Skeletal muscle tissue (tissue), 4 donors: ENCODE measurements around the gene GSPT2. TPM values are rescaled to one million over a fixed set of nuclear protein-coding genes. Genes with fewer than 3 reads are reported as not detected.
"Not testable (repeated sequence)": the region's sequence is repeated elsewhere in the genome, so short reads cannot be mapped to it uniquely, and the experiment has no call there.

Experiments used
- H3K27ac ChIP-seq: one replicate; pipeline ENCODE4 v1.7.0; 2013; ENCODE audit warnings: mild to moderate bottlenecking, low read depth, low read length, inconsistent platforms
- H3K27me3 ChIP-seq, 3 donors: one replicate each; pipeline ENCODE4 v1.7.0; 2013; ENCODE audit warnings: low read length in 3 of 3; ENCODE audit not compliant: control insufficient read depth in 3 of 3, insufficient read depth in 3 of 3
- H3K36me3 ChIP-seq, 3 donors: one replicate each; pipeline ENCODE4 v1.7.0; 2013; ENCODE audit warnings: low read length in 3 of 3; ENCODE audit not compliant: control insufficient read depth in 3 of 3, insufficient read depth in 3 of 3
- H3K4me1 ChIP-seq, 3 donors: one replicate each; pipeline ENCODE4 v1.7.0; 2013; ENCODE audit warnings: low read length in 3 of 3, mild to moderate bottlenecking in 3 of 3; ENCODE audit not compliant: control insufficient read depth in 3 of 3, insufficient read depth in 3 of 3
- H3K4me3 ChIP-seq, 3 donors: one replicate each; pipeline ENCODE4 v1.7.0; 2013; ENCODE audit warnings: low read length in 3 of 3
- H3K9ac ChIP-seq, 3 donors: one replicate each; pipeline ENCODE4 v1.7.0; 2013; ENCODE audit warnings: low read length in 3 of 3, mild to moderate bottlenecking in 3 of 3, moderate library complexity in 2 of 3, low read depth in 1 of 3
- H3K9me3 ChIP-seq, 3 donors: one replicate each; pipeline ENCODE4 v1.7.0; 2013; ENCODE audit warnings: low read length in 3 of 3; ENCODE audit not compliant: control insufficient read depth in 3 of 3
- total RNA-seq: library from RNA; depleted of rRNA; stranded (reverse); fragments of >200 nt; gene quantifications from one replicate; pipeline ENCODE4 v1.2.3, GENCODE V29; 2014
- donor health status: Osteomylitis.

GSPT2 gene
- total RNA-seq, result 5.2 TPM

DNA sequence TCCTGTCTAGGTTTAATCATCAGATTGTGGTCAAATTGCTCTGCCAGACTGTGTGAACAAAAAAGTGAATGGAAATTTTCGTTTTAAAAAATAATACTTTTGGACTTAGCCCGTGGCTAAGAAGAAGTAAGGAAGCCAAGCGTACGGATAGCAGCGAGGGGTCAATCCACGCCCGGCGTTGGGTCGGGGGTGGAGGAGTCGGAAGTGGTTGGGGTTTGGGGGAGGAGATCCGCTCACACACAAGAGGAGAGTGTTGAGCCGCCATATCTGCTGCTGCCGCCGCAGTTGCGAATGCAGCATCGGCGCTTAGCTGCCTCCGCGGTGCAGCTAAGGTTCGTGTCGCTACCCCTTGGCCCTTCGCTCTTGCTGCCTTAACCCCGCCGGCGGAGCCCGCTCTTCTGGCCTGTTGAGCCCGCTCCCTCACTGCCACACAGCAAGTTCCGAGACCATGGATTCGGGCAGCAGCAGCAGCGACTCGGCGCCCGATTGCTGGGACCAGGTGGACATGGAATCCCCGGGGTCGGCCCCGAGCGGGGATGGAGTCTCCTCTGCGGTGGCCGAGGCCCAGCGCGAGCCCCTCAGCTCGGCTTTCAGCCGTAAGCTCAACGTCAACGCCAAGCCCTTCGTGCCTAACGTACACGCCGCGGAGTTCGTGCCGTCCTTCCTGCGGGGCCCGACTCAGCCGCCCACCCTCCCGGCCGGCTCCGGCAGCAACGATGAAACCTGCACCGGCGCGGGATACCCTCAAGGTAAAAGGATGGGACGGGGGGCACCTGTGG is at the start of gene GSPT2:
GSPT2 (plus strand) TSS at position 264 of the 779 bp plus-strand sequence; CDS start at position 449, 185 bp downstream.
- peaks cover 0 to 5% (median 0%) of the 10 kb centered on the region in 3 donors for H3K27me3 ChIP-seq
- no peaks in the 10 kb centered on the region for H3K9me3 ChIP-seq
- H3K36me3 ChIP-seq, result peaks cover 0 to 3% (median 0%) of the 10 kb centered on the region in 3 donors
- peak within 1 kb of the TSS; percentile 71 to 87 (median 72) for H3K9ac ChIP-seq
- peak within 1 kb of the TSS; percentile 27 for H3K27ac ChIP-seq
- peaks cover 0 to 4% (median 0%) of the 10 kb centered on the region in 3 donors for H3K4me1 ChIP-seq
- peak within 1 kb of the TSS; percentile 75 to 87 (median 81) for H3K4me3 ChIP-seq

DNA sequence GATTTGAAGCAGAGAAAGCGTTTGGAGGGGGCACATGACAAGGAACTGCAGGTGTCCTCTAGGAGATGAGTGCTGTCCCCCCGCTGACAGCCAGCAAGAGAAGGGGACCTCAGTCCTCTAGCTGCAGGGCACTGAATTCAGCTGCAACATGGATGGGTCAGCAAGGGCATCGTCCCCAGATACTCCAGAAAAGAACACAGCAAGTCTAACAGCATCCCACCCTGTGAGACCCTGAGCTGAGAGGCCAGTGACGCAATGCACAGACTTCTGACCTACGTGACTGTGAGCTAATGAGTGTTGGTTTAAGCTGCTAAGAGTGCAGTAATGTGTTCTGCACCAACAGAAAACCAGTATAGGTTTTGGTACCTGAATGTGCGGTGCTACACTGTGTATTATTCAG is 49.0 kb upstream of the GSPT2 start:
- H3K9ac ChIP-seq, result no peak overlapping the region
- no peaks in the 10 kb centered on the region for H3K9me3 ChIP-seq
- no peak overlapping the region for H3K27ac ChIP-seq
- H3K27me3 ChIP-seq, result peaks cover 0 to 9% (median 4%) of the 10 kb centered on the region in 3 donors
- H3K4me1 ChIP-seq, result no peaks in the 10 kb centered on the region
- no peaks in the 10 kb centered on the region for H3K36me3 ChIP-seq
- no peak overlapping the region for H3K4me3 ChIP-seq

DNA sequence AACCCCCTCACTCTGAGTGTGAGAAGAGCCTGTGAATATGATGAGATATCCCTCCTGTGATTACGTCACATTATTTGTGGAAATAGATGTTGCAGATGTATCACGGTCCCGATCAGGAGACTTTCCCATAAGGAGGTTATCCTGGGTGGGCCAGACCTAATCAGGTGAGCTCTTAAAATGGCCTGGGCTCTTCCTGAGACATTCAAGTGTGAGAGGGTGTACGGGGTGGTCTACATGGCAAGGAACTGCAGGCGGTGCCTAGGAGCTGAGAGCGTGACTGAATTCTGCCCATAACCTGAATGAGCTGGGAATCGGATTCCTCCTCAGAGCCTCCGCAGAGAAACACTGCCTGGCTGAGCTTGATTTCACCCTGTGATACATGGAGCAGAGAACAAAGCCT is 45.8 kb upstream of the GSPT2 start:
- Histone ChIP-seq H3K36me3 (no peaks in the 10 kb centered on the region), H3K9me3 (no peaks in the 10 kb centered on the region), H3K27me3 (peaks cover 0 to 14% (median 4%) of the 10 kb centered on the region in 3 donors), H3K27ac (no peak overlapping the region), H3K9ac (no peak overlapping the region), H3K4me3 (no peak overlapping the region), H3K4me1 (no peaks in the 10 kb centered on the region)

DNA sequence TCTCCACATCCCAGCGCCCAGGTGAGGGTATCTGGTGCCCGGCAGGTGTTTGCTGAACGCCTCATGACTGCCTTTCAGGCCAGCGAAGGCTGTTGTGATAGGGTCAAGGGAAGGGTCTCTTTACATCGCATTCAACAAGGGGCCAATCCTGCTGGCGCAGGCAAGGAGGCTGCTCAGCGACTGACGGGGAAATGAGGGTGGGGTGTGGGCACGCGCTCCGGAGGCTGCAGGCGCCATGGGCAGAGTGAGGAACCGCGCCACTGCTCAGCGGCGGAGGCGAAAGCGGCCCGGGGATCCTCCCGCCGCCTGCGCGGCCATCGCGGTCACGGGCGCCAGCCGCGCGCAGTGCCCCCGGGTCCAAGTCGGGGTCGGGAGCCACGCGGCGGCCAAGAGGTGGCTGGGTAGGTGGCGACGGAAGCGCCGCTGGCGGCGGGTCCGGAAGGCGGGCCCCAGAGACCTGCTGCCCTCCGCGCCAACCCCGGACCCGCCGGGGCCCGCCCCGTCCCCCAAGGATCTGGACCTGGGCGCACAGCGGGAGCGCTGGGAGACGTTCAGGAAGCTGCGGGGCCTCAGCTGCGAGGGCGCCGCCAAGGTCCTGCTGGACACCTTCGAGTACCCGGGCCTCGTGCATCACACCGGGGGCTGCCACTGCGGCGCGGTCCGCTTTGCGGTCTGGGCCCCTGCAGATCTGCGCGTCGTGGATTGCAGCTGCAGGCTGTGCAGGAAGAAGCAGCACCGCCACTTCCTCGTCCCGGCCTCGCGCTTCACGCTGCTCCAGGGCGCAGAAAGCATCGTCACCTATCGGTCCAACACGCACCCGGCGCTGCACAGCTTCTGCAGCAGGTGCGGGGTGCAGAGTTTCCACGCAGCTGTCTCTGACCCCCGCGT is 32.7 kb upstream of the GSPT2 start, which contains the start of gene CENPVL1:
CENPVL1 (plus strand) TSS at position 236 of the 888 bp plus-strand sequence; CDS start at position 236, 0 bp downstream.
- not testable (repeated sequence) for H3K36me3 ChIP-seq

DNA sequence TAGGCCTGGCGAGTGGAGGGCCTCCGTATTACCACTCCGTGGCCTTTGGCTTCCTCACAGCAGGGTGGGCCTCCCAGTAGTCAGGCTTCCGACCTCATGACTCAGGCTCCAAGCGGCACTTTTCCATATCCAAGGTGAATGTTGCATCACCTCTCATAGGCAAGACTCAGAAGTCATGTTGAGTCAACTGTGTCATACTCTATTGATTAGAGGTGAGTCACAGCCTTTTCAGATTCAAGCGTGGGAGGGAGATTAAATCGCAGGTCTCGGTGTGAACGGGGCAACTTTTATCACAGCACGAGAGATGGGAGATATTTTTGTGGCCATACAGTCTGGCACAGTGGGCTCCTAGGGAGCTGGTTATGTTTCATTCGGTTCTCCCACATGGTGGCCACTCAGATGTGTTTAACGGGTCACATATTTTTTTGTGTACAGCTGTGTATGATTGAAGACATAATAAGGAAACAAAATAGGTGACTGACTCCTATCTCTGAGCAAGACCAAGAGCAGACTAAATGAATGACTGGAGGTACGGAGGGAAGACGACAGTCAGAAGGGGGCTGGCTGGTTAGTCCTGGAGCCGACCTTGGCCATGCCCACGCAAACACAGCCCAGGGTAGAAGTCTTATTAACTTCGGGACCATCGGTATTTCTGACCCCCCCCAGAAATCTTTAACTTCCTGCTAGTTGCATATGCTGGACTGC is 30.1 kb upstream of the GSPT2 start:
- not testable (repeated sequence) for H3K9me3 ChIP-seq, H3K36me3 ChIP-seq, H3K27me3 ChIP-seq, H3K4me1 ChIP-seq, H3K4me3 ChIP-seq, H3K9ac ChIP-seq, H3K27ac ChIP-seq

More for the DNA sequence above, 32.7 kb upstream of the GSPT2 start, which contains the start of gene CENPVL1:
- H3K27ac ChIP-seq, H3K4me3 ChIP-seq, H3K9ac ChIP-seq, H3K4me1 ChIP-seq, H3K27me3 ChIP-seq, H3K9me3 ChIP-seq: not testable (repeated sequence)

DNA sequence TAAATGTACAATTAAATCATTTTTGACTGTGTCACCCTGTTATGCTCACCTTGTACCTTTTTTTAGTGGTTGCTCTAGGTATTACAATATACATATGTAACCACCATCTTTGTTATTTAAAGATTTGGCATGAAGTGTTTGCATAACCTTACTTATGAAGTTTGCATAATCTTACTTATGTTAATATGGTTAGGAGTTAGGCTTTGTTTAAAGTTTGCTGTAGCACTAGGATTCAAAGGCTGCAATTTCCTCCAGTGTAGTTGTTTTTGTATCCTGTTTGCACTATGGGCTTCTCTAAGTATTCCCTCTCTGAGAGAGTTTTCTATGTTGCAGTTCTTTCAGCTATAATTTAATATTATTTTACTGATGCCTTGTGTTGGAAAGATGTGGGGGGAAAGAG is 15.0 kb upstream of the GSPT2 start:
- no peak overlapping the region for H3K9ac ChIP-seq
- no peak overlapping the region for H3K27ac ChIP-seq
- peaks cover 0 to 13% (median 5%) of the 10 kb centered on the region in 3 donors for H3K27me3 ChIP-seq
- H3K4me3 ChIP-seq, result no peak overlapping the region
- no peaks in the 10 kb centered on the region for H3K4me1 ChIP-seq
- no peaks in the 10 kb centered on the region for H3K9me3 ChIP-seq
- no peaks in the 10 kb centered on the region for H3K36me3 ChIP-seq

DNA sequence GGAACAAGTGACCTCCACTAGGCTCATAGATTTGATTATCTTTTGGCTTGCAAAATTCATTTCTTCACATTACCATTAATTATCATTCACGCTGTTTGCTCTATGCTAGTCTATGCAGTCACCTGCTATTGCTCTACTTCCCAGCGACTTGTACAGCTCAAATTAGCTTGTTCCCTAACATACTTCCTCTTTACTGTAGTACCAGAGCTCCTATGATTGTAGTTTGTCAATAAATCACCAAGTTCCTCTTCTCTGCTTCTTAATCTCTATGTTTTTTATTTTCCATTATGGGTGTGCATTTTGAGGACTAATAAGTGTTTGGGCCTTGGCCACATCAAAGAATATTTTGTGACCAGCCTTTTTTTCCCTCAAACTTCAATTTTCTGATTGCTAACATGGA is 6.2 kb upstream of the GSPT2 start:
- no peak overlapping the region for H3K4me3 ChIP-seq
- H3K9me3 ChIP-seq, result no peaks in the 10 kb centered on the region
- H3K36me3 ChIP-seq, result no peaks in the 10 kb centered on the region
- H3K4me1 ChIP-seq, result no peaks in the 10 kb centered on the region
- no peak overlapping the region for H3K9ac ChIP-seq
- H3K27ac ChIP-seq, result no peak overlapping the region
- peaks cover 0 to 16% (median 4%) of the 10 kb centered on the region in 3 donors for H3K27me3 ChIP-seq

DNA sequence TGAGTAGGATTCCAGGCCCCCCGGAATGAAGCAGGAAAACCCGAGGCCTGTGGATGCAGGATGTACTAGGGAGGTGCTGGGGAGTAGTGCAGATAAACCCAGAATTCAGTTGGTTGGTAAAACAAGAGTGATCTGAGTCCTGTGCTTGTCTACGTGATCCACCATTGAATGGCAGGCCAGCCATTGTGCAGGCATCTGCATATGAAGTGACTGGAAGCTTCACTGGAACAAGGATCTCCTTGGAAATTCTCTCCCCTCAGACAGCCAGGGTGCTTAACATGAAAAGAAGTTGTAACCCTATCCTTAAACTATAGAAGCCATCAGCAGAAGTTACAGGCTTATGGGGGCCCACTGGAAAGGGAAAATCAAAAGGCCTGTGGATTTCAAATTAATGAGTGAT is 656 bp upstream of the GSPT2 start:
- peaks cover 0 to 4% (median 0%) of the 10 kb centered on the region in 3 donors for H3K4me1 ChIP-seq
- no peak overlapping the region for H3K27ac ChIP-seq
- peaks cover 0 to 3% (median 0%) of the 10 kb centered on the region in 3 donors for H3K36me3 ChIP-seq
- H3K9ac ChIP-seq, result no peak overlapping the region
- peaks cover 0 to 5% (median 0%) of the 10 kb centered on the region in 3 donors for H3K27me3 ChIP-seq
- H3K9me3 ChIP-seq, result no peaks in the 10 kb centered on the region
- H3K4me3 ChIP-seq, result peak overlapping the region in 2 of 3 donors; percentile 75 to 87

DNA sequence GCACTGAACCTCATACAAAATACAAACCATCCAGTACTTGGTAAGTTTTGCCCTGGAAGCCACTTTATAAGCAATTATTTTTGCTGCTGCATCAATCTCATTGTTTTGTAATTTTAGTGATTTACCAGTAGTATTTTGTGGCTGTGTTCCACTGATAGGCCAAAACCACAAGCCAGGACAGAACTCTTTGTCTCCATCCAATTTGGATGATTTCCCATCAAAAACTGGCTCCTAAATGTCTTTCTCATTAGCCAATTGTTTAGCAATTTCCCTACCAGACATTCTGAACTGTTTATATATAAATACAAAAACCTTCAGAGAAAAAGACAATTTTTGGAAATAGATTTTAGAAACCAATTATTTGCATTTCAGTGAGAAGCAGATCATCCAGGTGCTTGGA is 4.4 kb downstream of the GSPT2 start:
- Histone ChIP-seq H3K4me3 (no peak overlapping the region), H3K4me1 (peaks cover 0 to 4% (median 0%) of the 10 kb centered on the region in 3 donors), H3K27me3 (no peaks in the 10 kb centered on the region), H3K9ac (no peak overlapping the region), H3K27ac (no peak overlapping the region), H3K9me3 (no peaks in the 10 kb centered on the region), H3K36me3 (peaks cover 0 to 3% (median 0%) of the 10 kb centered on the region in 3 donors)
